Right cardiac atrium (tissue), 5 donors: Measurements from ENCODE around the gene DENND1A. TPM values are rescaled to one million over a fixed set of nuclear protein-coding genes. Genes with fewer than 3 reads are reported as not detected.

ENCODE experiments used
- ATAC-seq, 2 donors: fragments of 200-7000 bp; cut with Tn5 transposase; one replicate each; pipeline versions ENCODE4 v1.8.0 to v1.9.1; 2020; ENCODE audit warnings: moderate library complexity in 2 of 2, mild to moderate bottlenecking in 1 of 2
- DNase-seq, 3 donors: peaks; one replicate each; pipeline ENCODE4 v3.0.0-alpha.2; 2020
- H3K27ac ChIP-seq: one replicate; pipeline ENCODE4 v1.5.1; 2013; ENCODE audit warnings: mild to moderate bottlenecking, low read length, control low read depth, moderate library complexity
- H3K27me3 ChIP-seq: one replicate; pipeline ENCODE4 v1.6.1; 2013; ENCODE audit not compliant: control insufficient read depth, insufficient read depth
- H3K4me1 ChIP-seq: one replicate; pipeline ENCODE4 v1.6.1; 2013; ENCODE audit warnings: low read length; ENCODE audit not compliant: control insufficient read depth, insufficient read depth
- H3K4me3 ChIP-seq: one replicate; pipeline ENCODE4 v1.5.1; 2013; ENCODE audit warnings: low read length, control low read depth
- H3K9me3 ChIP-seq: one replicate; pipeline ENCODE4 v1.6.1; 2013; ENCODE audit warnings: low read length; ENCODE audit not compliant: control insufficient read depth
- WGBS: extraction: QIAGEN DNeasy Blood & Tissue Kit; methylation state at CpG from one replicate; pipeline ENCODE4 v1.1.7; 2013; 5-methylcytosine and 5-hydroxymethylcytosine counted together
- intact Hi-C, 4 donors: fragments of 100-400 bp; cut with DNase I; formaldehyde crosslinking; loops; one replicate each; pipeline versions ENCODE4 v1.11.0 to v1.14.0; 2022 to 2023
- polyA plus RNA-seq: library from polyadenylated mRNA; stranded (reverse); fragments of 200-250 nt; gene quantifications from one replicate; pipeline ENCODE4 v1.2.3, GENCODE V29; 2013
- total RNA-seq, 4 donors: library from RNA; stranded (reverse); fragmentation: NEBNext Ultra II Directional; extraction: Animal tissue kit (Norgen Biotek cat#: 25700); gene quantifications; one replicate each; pipeline ENCODE4 v1.2.1, GENCODE V29; 2021
- donor health status: healthy with polysubstance abuse.
- donor health status: DM: no; HTN: yes; CAD: no.
- donor health status: DM: no; HTN: no; CAD: no.
- donor health status: DM: no; HTN: yes; CAD: no; lungs with severe emphysema.
- donor health status: DM: yes; HTN: yes; CAD: no.

DENND1A gene
- total and polyA plus RNA-seq, 5 donors, result 11.4 to 19.3 (median 17.4) TPM

DNA sequence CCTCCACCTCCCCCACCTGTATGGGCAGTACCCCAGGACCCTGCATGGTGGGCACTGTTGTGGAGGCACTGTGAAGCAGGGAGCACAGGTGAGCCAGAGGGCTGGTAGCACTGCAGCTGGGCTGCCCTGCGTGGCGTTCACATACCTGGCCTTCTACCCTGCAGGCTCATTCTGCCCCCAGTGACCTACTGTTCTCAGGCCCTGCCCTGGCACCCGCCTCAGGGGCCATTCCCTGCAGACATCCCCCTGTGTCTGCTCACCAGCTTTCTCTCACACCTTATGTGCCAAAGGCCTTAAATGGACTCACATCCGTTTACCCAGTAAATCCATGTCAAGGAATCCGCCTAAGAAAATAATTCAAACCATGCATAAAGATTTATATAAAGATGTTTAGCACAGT lies 377.4 kb downstream of the DENND1A start:
- intact Hi-C loops, result loop anchor here in 1 of 4 donors (10.0 kb wide), 1 partner anchor 412 kb away; no protein-coding TSS in a partner anchor
- 97% methylated on average over 5 of the region's 5 CpGs for WGBS
- ATAC-seq (no peak), DNase-seq (no peak)
- H3K9me3 ChIP-seq, result no peaks in the 10 kb centered on the region
- H3K27me3 ChIP-seq, result no peaks in the 10 kb centered on the region
- no peak overlapping the region for H3K4me3 ChIP-seq
- no peaks in the 10 kb centered on the region for H3K4me1 ChIP-seq
- no peak overlapping the region for H3K27ac ChIP-seq

DNA sequence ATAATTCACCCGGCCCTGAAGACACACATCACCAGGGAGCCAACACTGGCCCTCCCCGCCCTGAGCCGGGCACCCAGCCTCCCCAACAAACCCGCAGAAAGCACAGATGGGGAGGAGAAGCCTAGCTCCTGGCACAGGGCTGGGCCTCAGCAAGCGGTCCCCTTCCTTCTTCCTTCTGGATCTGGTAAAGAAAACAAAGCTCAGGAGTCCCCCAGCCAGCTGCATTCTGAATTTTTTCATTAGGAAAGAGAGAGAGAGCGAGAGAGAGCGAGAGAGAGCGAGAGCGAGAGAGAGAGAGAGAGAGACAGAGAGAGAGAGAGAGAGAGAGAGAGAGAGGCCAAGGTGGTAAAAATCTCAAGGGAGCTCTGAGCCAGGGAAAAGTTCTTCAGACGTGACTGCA lies 378.2 kb downstream of the DENND1A start:
- no peaks in the 10 kb centered on the region for H3K27me3 ChIP-seq
- intact Hi-C loops, result loop anchor here in 1 of 4 donors (10.0 kb wide), 1 partner anchor 413 kb away; no protein-coding TSS in a partner anchor
- ATAC-seq (no peak), DNase-seq (no peak)
- no peak overlapping the region for H3K4me3 ChIP-seq
- 91% methylated on average over 10 of the region's 10 CpGs for whole genome bisulfite sequencing
- no peak overlapping the region for H3K27ac ChIP-seq
- no peaks in the 10 kb centered on the region for H3K9me3 ChIP-seq
- H3K4me1 ChIP-seq, result no peaks in the 10 kb centered on the region

DNA sequence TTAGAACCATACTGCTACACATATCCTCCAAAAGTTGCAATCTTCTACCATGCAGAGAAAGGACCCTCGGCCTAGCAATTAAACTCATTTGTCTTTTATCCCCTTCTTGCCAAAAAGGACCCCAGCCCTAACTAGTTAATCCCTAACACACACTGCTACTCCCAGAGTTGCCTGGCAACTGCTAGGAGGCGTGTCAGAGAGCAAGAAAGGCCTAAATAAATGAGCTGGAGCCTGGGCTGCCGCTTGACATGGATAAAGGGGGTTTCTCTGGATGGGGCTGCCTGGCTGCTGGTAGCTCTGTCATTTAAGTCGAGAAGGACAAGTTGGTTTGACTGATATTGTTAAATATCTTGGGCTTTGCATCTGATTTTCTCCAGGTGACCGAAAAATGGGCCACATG lies 379.1 kb downstream of the DENND1A start:
- 82% methylated on average over 5 of the region's 5 CpGs for WGBS
- intact Hi-C loops, result loop anchor here in 1 of 4 donors (10.0 kb wide), 1 partner anchor 414 kb away; no protein-coding TSS in a partner anchor
- no peak for ATAC-seq

DNA sequence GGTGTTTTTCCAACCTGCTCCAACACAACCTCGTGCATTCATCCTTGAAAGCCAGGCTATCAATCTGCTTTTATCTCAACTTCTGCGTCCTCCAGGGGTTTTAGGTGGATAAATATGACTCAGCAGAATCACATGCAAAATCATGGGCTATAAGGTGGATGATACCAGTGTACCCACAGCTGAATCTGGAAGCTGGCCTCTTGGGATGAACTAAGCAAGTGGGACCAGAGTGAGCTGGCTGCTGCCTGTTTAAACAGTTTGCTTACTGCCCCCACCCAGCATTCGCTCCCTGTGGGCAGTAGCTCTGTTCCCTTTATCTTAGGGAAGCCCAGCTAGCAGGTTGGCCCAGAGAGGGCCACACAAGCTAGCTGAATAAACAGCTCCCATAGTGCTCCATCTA lies 379.9 kb downstream of the DENND1A start:
- no peaks in the 10 kb centered on the region for H3K27me3 ChIP-seq
- ATAC-seq (no peak), DNase-seq (no peak)
- 76% methylated on average over 3 of the region's 3 CpGs for WGBS
- H3K27ac ChIP-seq, result no peak overlapping the region
- H3K4me3 ChIP-seq, result no peak overlapping the region
- H3K4me1 ChIP-seq, result no peaks in the 10 kb centered on the region
- no peaks in the 10 kb centered on the region for H3K9me3 ChIP-seq
- intact Hi-C loops, result loop anchor here in 1 of 4 donors (10.0 kb wide), 1 partner anchor 415 kb away; no protein-coding TSS in a partner anchor

More for the DNA sequence above, 379.1 kb downstream of the DENND1A start:
- H3K27ac ChIP-seq, result no peak overlapping the region
- H3K27me3 ChIP-seq, result no peaks in the 10 kb centered on the region
- H3K4me1 ChIP-seq, result no peaks in the 10 kb centered on the region
- no peak overlapping the region for H3K4me3 ChIP-seq
- H3K9me3 ChIP-seq, result no peaks in the 10 kb centered on the region
- DNase-seq, result no peak

DNA sequence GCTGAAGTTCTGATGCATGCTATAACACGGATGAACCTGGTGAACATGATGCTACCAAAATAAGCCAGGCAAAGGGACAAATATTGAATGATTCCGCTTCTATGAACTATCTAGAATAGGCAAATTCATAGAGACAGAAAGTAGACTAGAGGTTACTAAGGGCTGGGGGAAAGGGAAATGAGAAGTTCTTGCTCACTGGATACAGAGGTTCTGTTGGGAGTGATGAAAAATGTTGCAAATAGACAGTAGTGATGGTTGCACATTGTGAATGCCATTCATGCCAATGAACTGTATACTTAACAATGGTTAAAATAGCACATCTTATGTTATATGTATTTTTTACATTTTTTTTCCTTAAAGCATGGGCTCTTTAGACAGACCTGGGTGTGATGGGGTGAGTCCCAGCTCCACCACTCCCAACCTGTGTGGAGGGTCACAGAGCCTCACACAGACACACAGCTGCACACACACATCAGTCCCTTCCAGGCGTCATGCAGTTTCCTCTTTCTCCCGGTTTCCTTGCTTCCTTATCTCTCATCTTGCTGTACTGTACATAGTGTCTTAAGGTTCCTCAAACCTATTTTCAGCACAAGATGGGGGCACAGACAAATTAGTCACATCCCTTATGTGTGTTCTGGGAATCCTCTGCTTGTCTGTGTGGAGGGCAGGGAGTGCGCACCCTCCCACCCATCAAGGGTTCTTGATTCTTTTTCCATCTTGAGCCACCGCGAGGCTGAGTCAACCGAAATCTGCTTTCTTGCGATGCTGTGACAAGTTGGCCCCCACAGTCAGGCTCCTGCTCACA lies 381.0 kb downstream of the DENND1A start:
- Histone ChIP-seq H3K27me3 (no peaks in the 10 kb centered on the region), H3K27ac (no peak overlapping the region), H3K4me3 (no peak overlapping the region), H3K4me1 (no peaks in the 10 kb centered on the region), H3K9me3 (no peaks in the 10 kb centered on the region)
- ATAC-seq (peak; percentile 43 to 65), DNase-seq (no peak)
- intact Hi-C loops, result loop anchor here in 1 of 4 donors (5.0 kb wide), 1 partner anchor 493 kb away; no protein-coding TSS in a partner anchor
- WGBS, result 78% methylated on average over 9 of the region's 9 CpGs

DNA sequence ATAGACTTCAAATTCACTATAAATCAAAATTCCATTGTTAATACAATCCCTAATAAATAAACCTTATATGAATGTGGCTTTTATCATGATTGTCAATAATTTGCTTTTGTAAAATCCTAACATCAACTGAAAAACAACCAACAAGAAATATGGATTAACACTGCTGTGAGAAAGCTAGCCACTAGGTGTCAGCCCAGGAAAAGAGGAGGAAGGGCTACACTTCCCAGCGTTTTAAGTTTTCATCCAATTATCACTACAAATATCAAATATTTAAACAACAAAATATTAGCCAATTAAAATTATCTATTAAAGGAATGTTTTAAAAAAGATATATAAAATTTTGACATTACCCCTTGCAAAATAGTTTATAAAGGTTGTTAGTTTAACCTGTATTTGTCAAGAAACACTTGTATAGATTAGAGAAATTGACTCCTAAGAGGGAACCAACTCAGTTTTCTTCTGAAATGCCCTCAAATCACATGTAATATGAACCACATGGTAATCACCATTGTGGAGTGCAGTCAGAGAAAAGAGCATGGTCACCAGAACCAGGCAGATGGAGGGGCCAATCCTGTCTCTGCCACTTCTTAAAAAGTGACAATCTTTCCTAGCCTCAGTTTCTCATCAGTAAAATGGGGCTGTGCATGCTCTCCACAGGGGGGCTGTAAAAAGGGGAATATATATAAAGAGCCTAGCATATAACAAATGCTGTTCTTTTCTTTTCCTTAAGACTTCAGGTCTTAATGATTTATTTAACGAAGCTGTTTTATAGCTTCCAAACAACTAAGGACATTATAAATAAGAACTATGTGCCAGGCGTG lies 385.7 kb downstream of the DENND1A start:
- H3K27me3 ChIP-seq, result no peaks in the 10 kb centered on the region
- intact Hi-C loops, result loop anchor here in 3 of 4 donors (5.0 kb wide), 3 partner anchors 142 to 498 kb away; partner anchors contain the start of gene LHX2 (in 1 of the 3)
- no peak for ATAC-seq
- no peak for DNase-seq
- H3K9me3 ChIP-seq, result no peaks in the 10 kb centered on the region
- no peak overlapping the region for H3K27ac ChIP-seq
- H3K4me3 ChIP-seq, result no peak overlapping the region
- H3K4me1 ChIP-seq, result peaks cover 4% of the 10 kb centered on the region
- WGBS, result 65% methylated on average over 3 of the region's 3 CpGs

DNA sequence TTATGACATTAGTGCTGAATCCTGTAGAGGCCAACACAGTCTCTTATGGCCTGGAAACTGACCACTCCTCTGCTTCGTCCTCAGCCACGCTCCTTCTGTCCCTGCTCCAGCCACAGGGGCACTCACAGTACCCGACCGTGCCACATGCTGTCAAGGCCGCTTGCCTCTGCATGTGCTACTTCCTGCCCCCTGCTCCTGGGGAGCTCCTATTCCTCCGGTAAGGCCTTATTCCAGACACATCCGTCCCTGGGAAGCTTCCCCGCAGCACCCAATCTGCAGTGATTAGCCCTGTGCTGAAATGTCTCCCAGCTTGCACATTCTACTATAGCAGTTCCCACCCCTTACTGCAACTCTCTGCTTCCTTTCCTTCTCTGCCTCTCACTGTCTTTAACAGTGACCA lies 386.4 kb downstream of the DENND1A start:
- no peak overlapping the region for H3K27ac ChIP-seq
- no peak overlapping the region for H3K4me3 ChIP-seq
- no peak for DNase-seq
- intact Hi-C loops, result loop anchor here in 3 of 4 donors (5.0 kb wide), 3 partner anchors 141 to 499 kb away; partner anchors contain the start of gene LHX2 (in 1 of the 3)
- peak; percentile 26 to 37 for ATAC-seq
- H3K9me3 ChIP-seq, result no peaks in the 10 kb centered on the region
- peaks cover 4% of the 10 kb centered on the region for H3K4me1 ChIP-seq
- H3K27me3 ChIP-seq, result no peaks in the 10 kb centered on the region
- WGBS, result 77% methylated on average over 8 of the region's 8 CpGs

DNA sequence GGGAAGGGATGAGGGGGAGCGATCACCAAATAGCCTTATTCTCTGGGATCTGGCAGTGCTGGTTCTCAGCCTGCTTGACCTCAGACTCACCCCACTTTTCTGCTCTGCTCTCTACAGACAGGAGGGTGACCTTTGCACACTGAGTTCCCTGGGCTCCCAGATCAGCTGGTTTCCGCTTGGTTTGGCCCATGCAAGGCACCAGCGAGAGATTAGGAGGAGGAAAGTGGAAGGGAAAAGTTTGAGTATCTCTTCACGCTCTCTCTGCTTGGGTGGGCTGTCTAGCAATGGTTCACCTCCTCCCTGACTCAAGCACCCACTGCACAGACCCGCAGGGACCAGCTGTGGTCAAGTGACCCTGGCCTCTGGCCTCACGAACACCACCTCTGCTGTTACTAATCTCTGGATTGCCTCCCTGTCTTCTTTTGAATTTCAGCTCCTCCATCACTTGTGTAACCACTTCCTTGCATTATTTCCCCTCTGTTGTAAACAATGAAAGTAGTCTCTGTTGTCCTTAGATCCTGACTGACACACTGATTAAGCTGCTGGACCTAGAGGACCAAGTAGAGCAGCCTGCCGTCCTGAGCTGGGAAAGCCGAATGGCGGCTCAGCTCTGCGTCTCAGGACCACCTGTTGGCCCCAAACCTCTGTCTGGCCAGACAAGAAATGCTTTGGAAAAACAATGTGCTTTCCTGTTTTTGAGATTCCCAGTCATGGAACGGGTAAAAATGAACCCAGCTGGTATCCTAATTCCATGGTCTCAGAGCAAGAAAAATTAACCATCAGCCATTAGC lies 387.3 kb downstream of the DENND1A start:
- H3K4me1 ChIP-seq, result peaks cover 4% of the 10 kb centered on the region
- 78% methylated on average over 11 of the region's 11 CpGs for WGBS
- no peak overlapping the region for H3K27ac ChIP-seq
- intact Hi-C loops, result loop anchor here in 3 of 4 donors (5.0 kb wide), 3 partner anchors 140 to 500 kb away; partner anchors contain the start of gene LHX2 (in 1 of the 3)
- no peaks in the 10 kb centered on the region for H3K27me3 ChIP-seq
- ATAC-seq (peak in 1 of 2 donors; percentile 53), DNase-seq (no peak)
- no peak overlapping the region for H3K4me3 ChIP-seq
- no peaks in the 10 kb centered on the region for H3K9me3 ChIP-seq

DNA sequence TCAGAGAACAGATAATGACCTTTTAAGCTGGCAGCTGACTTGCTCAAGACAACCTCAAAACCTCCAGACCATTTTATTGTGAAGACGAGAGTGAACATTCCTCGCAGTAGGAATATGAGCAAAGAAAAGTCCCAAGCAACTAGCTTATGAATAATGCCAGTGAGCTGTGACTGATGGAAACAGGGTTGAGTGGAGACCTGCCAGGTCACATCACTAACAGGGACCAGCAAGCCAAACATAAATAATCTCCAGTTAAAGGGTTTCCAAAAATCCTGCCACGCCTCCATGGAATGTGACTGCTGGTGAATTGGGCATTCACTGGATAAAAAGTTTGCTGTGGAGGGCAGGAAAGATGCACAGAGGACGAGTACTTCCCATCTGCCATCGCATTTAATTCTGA lies 388.5 kb downstream of the DENND1A start:
- Histone ChIP-seq H3K27me3 (no peaks in the 10 kb centered on the region), H3K4me3 (no peak overlapping the region), H3K9me3 (no peaks in the 10 kb centered on the region), H3K27ac (no peak overlapping the region), H3K4me1 (peaks cover 4% of the 10 kb centered on the region)
- peak in 1 of 3 donors; percentile 53 for DNase-seq
- WGBS, result 58% methylated on average over 5 of the region's 5 CpGs
- ATAC-seq, result peak; percentile 69 to 84
- intact Hi-C loops, result loop anchor here in 3 of 4 donors (5.0 kb wide), 3 partner anchors 139 to 501 kb away; partner anchors contain the start of gene LHX2 (in 1 of the 3)

DNA sequence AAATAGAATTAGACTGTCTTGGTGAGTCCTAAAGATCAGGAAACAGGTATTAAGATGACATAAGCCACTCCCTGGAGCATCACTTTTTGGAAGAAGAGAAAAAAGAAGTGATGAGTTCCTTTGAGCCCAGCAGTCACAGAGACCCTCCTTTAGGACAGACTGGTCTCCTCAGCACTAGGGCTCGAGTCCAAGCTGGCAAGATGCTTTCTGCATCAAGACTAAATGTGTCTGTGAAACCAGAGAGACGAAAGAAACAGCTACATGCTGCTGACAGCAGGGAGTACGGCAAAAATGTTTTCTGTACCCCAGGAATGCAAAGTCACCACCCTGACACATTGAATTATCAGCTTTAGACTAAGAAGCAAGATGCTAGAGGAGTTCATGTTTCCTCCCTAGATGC lies 389.5 kb downstream of the DENND1A start:
- DNase-seq, result no peak
- intact Hi-C loops, result loop anchor here in 3 of 4 donors (5.0 kb wide), 3 partner anchors 138 to 502 kb away; partner anchors contain the start of gene LHX2 (in 1 of the 3)
- WGBS, result 48% methylated on average over 3 of the region's 3 CpGs
- Histone ChIP-seq H3K4me3 (no peak overlapping the region), H3K4me1 (peaks cover 4% of the 10 kb centered on the region), H3K9me3 (no peaks in the 10 kb centered on the region), H3K27ac (no peak overlapping the region), H3K27me3 (no peaks in the 10 kb centered on the region)
- ATAC-seq, result peak in 1 of 2 donors; percentile 40
